Measurements from ENCODE around the gene DGCR2. TPM values are rescaled to one million over a fixed set of nuclear protein-coding genes. Genes with fewer than 3 reads are reported as not detected.

DGCR2 gene
- polyA plus RNA-seq, 1 donor from 2014 or later = 67.1 TPM

GRCh38 chr22:18992543-18993198 lies 129.5 kb downstream of the DGCR2 start:
- Histone ChIP-seq H3K4me3 (ENCODE audit: low read length) (no peak overlapping the region), H4K20me1 (ENCODE audit: insufficient read depth) (no peaks in the 10 kb centered on the region)
- no peak for TF ChIP-seq POLR2AphosphoS5 (IDR thresholded peaks at IDR 0.05)
- no peak for TF ChIP-seq EZH2 (IDR thresholded peaks at IDR 0.05; ENCODE audit: borderline replicate concordance, insufficient read depth, low read length, poor library complexity, severe bottlenecking)
- no peak for TF ChIP-seq MXI1 (conservative IDR thresholded peaks at IDR 0.05; ENCODE audit: poor library complexity, severe bottlenecking)
- no peak for TF ChIP-seq TAF1 (IDR thresholded peaks at IDR 0.05; ENCODE audit: low read depth)
- TF ChIP-seq CTCF (IDR thresholded peaks at IDR 0.05; ENCODE audit: poor library complexity, severe bottlenecking) = no peak
- no peak for TF ChIP-seq EP300 (conservative IDR thresholded peaks at IDR 0.05; ENCODE audit: poor library complexity, severe bottlenecking)

GRCh38 chr22:18991821-18992442 lies 130.3 kb downstream of the DGCR2 start:
- Histone ChIP-seq H2AFZ (ENCODE audit: low read depth, low read length) (no peak overlapping the region), H3K79me2 (replicated peaks; ENCODE audit: insufficient read depth, low read length) (no peaks in the 10 kb centered on the region), H3F3A (ENCODE audit: insufficient read depth, low read length, poor library complexity, severe bottlenecking) (no peaks in the 10 kb centered on the region), H3K27ac (ENCODE audit: low read length) (no peak overlapping the region), H4K20me1 (ENCODE audit: insufficient read depth) (no peaks in the 10 kb centered on the region), H3K9me2 (ENCODE audit: insufficient read depth, low read length) (no peaks in the 10 kb centered on the region), H3K36me3 (ENCODE audit: insufficient read depth, low read length) (no peaks in the 10 kb centered on the region), H3K9me3 (ENCODE audit: low read length) (no peaks in the 10 kb centered on the region), H3K4me3 (ENCODE audit: low read length) (no peak overlapping the region), H3K9ac (ENCODE audit: low read length) (no peak overlapping the region), H3K4me2 (ENCODE audit: low read length) (no peak overlapping the region), H3K27me3 (ENCODE audit: insufficient read depth, low read depth, low read length) (no peaks in the 10 kb centered on the region)
- TF ChIP-seq TAF1 (IDR thresholded peaks at IDR 0.05; ENCODE audit: low read depth) = no peak
- no peak for TF ChIP-seq EZH2 (IDR thresholded peaks at IDR 0.05; ENCODE audit: borderline replicate concordance, insufficient read depth, low read length, poor library complexity, severe bottlenecking)

More at GRCh38 chr22:18992543-18993198, 129.5 kb downstream of the DGCR2 start:
- no peaks in the 10 kb centered on the region for H3K9me3 ChIP-seq (ENCODE audit: low read length)
- H3K36me3 ChIP-seq (ENCODE audit: insufficient read depth, low read length) = no peaks in the 10 kb centered on the region
- no peaks in the 10 kb centered on the region for H3K79me2 ChIP-seq (replicated peaks; ENCODE audit: insufficient read depth, low read length)
- no peaks in the 10 kb centered on the region for H3K9me2 ChIP-seq (ENCODE audit: insufficient read depth, low read length)
- H3K27ac ChIP-seq (ENCODE audit: low read length) = no peak overlapping the region
- no peak overlapping the region for H3K4me2 ChIP-seq (ENCODE audit: low read length)
- no peak overlapping the region for H2AFZ ChIP-seq (ENCODE audit: low read depth, low read length)
- no peaks in the 10 kb centered on the region for H3K27me3 ChIP-seq (ENCODE audit: insufficient read depth, low read depth, low read length)
- no peak overlapping the region for H3K9ac ChIP-seq (ENCODE audit: low read length)
- H3F3A ChIP-seq (ENCODE audit: insufficient read depth, low read length, poor library complexity, severe bottlenecking) = no peaks in the 10 kb centered on the region

- Histone ChIP-seq H3K36me3 (ENCODE audit: insufficient read depth, low read length) (no peaks in the 10 kb centered on the region), H3K4me3 (ENCODE audit: low read length) (no peak overlapping the region), H4K20me1 (ENCODE audit: insufficient read depth) (no peaks in the 10 kb centered on the region), H3K9me3 (ENCODE audit: low read length) (no peaks in the 10 kb centered on the region), H3K27me3 (ENCODE audit: insufficient read depth, low read depth, low read length) (no peaks in the 10 kb centered on the region), H3F3A (ENCODE audit: insufficient read depth, low read length, poor library complexity, severe bottlenecking) (no peaks in the 10 kb centered on the region), H3K9ac (ENCODE audit: low read length) (no peak overlapping the region), H3K27ac (ENCODE audit: low read length) (no peak overlapping the region), H2AFZ (ENCODE audit: low read depth, low read length) (no peak overlapping the region), H3K4me2 (ENCODE audit: low read length) (no peak overlapping the region), H3K79me2 (replicated peaks; ENCODE audit: insufficient read depth, low read length) (no peaks in the 10 kb centered on the region), H3K9me2 (ENCODE audit: insufficient read depth, low read length) (no peaks in the 10 kb centered on the region)
- TF ChIP-seq RAD21 (conservative IDR thresholded peaks at IDR 0.05) (no peak), SMC3 (conservative IDR thresholded peaks at IDR 0.05; ENCODE audit: poor library complexity) (no peak), CTCF (IDR thresholded peaks at IDR 0.05; ENCODE audit: poor library complexity, severe bottlenecking) (no peak), POLR2AphosphoS5 (IDR thresholded peaks at IDR 0.05) (no peak), TAF1 (IDR thresholded peaks at IDR 0.05; ENCODE audit: low read depth) (no peak), EZH2 (IDR thresholded peaks at IDR 0.05; ENCODE audit: borderline replicate concordance, insufficient read depth, low read length, poor library complexity, severe bottlenecking) (no peak), MXI1 (conservative IDR thresholded peaks at IDR 0.05; ENCODE audit: poor library complexity, severe bottlenecking) (no peak), EP300 (conservative IDR thresholded peaks at IDR 0.05; ENCODE audit: poor library complexity, severe bottlenecking) (no peak)
- TF ChIP-seq, protein P1, sequence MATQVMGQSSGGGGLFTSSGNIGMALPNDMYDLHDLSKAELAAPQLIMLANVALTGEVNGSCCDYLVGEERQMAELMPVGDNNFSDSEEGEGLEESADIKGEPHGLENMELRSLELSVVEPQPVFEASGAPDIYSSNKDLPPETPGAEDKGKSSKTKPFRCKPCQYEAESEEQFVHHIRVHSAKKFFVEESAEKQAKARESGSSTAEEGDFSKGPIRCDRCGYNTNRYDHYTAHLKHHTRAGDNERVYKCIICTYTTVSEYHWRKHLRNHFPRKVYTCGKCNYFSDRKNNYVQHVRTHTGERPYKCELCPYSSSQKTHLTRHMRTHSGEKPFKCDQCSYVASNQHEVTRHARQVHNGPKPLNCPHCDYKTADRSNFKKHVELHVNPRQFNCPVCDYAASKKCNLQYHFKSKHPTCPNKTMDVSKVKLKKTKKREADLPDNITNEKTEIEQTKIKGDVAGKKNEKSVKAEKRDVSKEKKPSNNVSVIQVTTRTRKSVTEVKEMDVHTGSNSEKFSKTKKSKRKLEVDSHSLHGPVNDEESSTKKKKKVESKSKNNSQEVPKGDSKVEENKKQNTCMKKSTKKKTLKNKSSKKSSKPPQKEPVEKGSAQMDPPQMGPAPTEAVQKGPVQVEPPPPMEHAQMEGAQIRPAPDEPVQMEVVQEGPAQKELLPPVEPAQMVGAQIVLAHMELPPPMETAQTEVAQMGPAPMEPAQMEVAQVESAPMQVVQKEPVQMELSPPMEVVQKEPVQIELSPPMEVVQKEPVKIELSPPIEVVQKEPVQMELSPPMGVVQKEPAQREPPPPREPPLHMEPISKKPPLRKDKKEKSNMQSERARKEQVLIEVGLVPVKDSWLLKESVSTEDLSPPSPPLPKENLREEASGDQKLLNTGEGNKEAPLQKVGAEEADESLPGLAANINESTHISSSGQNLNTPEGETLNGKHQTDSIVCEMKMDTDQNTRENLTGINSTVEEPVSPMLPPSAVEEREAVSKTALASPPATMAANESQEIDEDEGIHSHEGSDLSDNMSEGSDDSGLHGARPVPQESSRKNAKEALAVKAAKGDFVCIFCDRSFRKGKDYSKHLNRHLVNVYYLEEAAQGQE (IDR thresholded peaks at IDR 0.05; ENCODE audit: borderline replicate concordance) = no peak
Observed at GRCh38 chr22:18991138-18991432, 131.1 kb downstream of the DGCR2 start.
